ENCODE measurements around the gene NCOA4.
"Not testable (repeated sequence)": the region's sequence is repeated elsewhere in the genome, so short reads cannot be mapped to it uniquely, and the experiment has no call there.

Gene NCOA4

GRCh38 chr10:45983538-45984186 is 46.8 kb downstream of the NCOA4 start:
- H3K27me3 ChIP-seq (ENCODE audit: insufficient read depth, low read length); H3K4me1 ChIP-seq (ENCODE audit: control insufficient read depth, insufficient read depth, low read length, unreplicated experiment); H3K4me3 ChIP-seq (ENCODE audit: low read depth, low read length); H2AFZ ChIP-seq (ENCODE audit: low read length, unreplicated experiment); H3K36me3 ChIP-seq (ENCODE audit: insufficient read depth, low read length); H3K27ac ChIP-seq (ENCODE audit: low read depth, low read length): not testable (repeated sequence)
- peaks cover 20% of the 10 kb centered on the region for H3K79me2 ChIP-seq (ENCODE audit: control insufficient read depth, insufficient read depth, low read length, unreplicated experiment)

- not testable (repeated sequence) for H3K36me3 ChIP-seq (ENCODE audit: insufficient read depth, low read length); H3K4me1 ChIP-seq (ENCODE audit: control insufficient read depth, insufficient read depth, low read length, unreplicated experiment); H2AFZ ChIP-seq (ENCODE audit: low read length, unreplicated experiment); H3K27me3 ChIP-seq (ENCODE audit: insufficient read depth, low read length); H3K4me3 ChIP-seq (ENCODE audit: low read depth, low read length)
- Histone ChIP-seq H3K79me2 (ENCODE audit: control insufficient read depth, insufficient read depth, low read length, unreplicated experiment) (peaks cover 22% of the 10 kb centered on the region), H3K27ac (ENCODE audit: low read depth, low read length) (peak overlapping the region; percentile 69)
Measured at GRCh38 chr10:45981367-45981766, 49.1 kb downstream of the NCOA4 start.

- not testable (repeated sequence) for H3K27me3 ChIP-seq (ENCODE audit: insufficient read depth, low read length); H3K36me3 ChIP-seq (ENCODE audit: insufficient read depth, low read length); H3K27ac ChIP-seq (ENCODE audit: low read depth, low read length); H2AFZ ChIP-seq (ENCODE audit: low read length, unreplicated experiment); H3K4me3 ChIP-seq (ENCODE audit: low read depth, low read length); H3K4me1 ChIP-seq (ENCODE audit: control insufficient read depth, insufficient read depth, low read length, unreplicated experiment)
- peaks cover 34% of the 10 kb centered on the region for H3K79me2 ChIP-seq (ENCODE audit: control insufficient read depth, insufficient read depth, low read length, unreplicated experiment)
Measured at GRCh38 chr10:45978554-45978953, 51.9 kb downstream of the NCOA4 start.

DNA sequence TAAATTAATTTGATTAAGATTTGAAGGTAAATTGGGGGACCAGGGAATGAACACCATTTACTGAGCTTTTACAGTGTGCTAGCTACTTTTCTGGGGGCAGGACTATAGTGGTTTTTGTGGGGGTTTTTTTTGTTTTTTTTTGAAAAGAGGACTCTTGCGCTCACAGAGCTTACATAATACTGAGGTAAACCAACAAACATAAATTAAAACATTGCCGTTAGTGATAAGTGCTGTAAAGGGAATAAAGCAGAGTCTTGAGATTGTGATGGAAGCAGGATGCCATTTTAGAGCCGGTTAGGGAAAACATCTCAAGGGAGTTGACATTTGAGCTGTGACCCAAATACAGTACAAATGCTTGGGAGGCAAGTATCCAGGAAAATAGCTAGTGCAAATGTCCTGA is 56.4 kb downstream of the NCOA4 start:
- not testable (repeated sequence) for H2AFZ ChIP-seq (ENCODE audit: low read length, unreplicated experiment); H3K27me3 ChIP-seq (ENCODE audit: insufficient read depth, low read length); H3K27ac ChIP-seq (ENCODE audit: low read depth, low read length); H3K36me3 ChIP-seq (ENCODE audit: insufficient read depth, low read length); H3K4me1 ChIP-seq (ENCODE audit: control insufficient read depth, insufficient read depth, low read length, unreplicated experiment)
- Histone ChIP-seq H3K79me2 (ENCODE audit: control insufficient read depth, insufficient read depth, low read length, unreplicated experiment) (peaks cover 63% of the 10 kb centered on the region), H3K4me3 (ENCODE audit: low read depth, low read length) (peak overlapping the region; percentile 91)

GRCh38 chr10:45972813-45973169 is 57.6 kb downstream of the NCOA4 start:
- not testable (repeated sequence) for H3K4me1 ChIP-seq (ENCODE audit: control insufficient read depth, insufficient read depth, low read length, unreplicated experiment); H3K27me3 ChIP-seq (ENCODE audit: insufficient read depth, low read length); H3K36me3 ChIP-seq (ENCODE audit: insufficient read depth, low read length)
- Histone ChIP-seq H3K4me3 (ENCODE audit: low read depth, low read length) (peak overlapping the region; percentile 91), H3K79me2 (ENCODE audit: control insufficient read depth, insufficient read depth, low read length, unreplicated experiment) (peaks cover 66% of the 10 kb centered on the region), H3K27ac (ENCODE audit: low read depth, low read length) (peak overlapping the region; percentile 68; the same call in 1 of the 2 replicates), H2AFZ (ENCODE audit: low read length, unreplicated experiment) (peak overlapping the region; percentile 60)

GRCh38 chr10:45972106-45972812 is 58.2 kb downstream of the NCOA4 start, which contains the start of gene TIMM23:
TSS of gene TIMM23 (plus strand) at chr10:45972489. CDS start at chr10:45972625, 136 bp downstream.
- peak within 1 kb of the TSS; percentile 91 for H3K4me3 ChIP-seq (ENCODE audit: low read depth, low read length)
- H2AFZ ChIP-seq (ENCODE audit: low read length, unreplicated experiment): peak within 1 kb of the TSS; percentile 81
- H3K4me1 ChIP-seq (ENCODE audit: control insufficient read depth, insufficient read depth, low read length, unreplicated experiment); H3K36me3 ChIP-seq (ENCODE audit: insufficient read depth, low read length); H3K27me3 ChIP-seq (ENCODE audit: insufficient read depth, low read length): not testable (repeated sequence)
- H3K27ac ChIP-seq (ENCODE audit: low read depth, low read length): peak within 1 kb of the TSS; percentile 68; the same call in 1 of the 2 replicates
- peaks cover 66% of the 10 kb centered on the region for H3K79me2 ChIP-seq (ENCODE audit: control insufficient read depth, insufficient read depth, low read length, unreplicated experiment)

- peaks cover 66% of the 10 kb centered on the region for H3K79me2 ChIP-seq (ENCODE audit: control insufficient read depth, insufficient read depth, low read length, unreplicated experiment)
- not testable (repeated sequence) for H3K4me1 ChIP-seq (ENCODE audit: control insufficient read depth, insufficient read depth, low read length, unreplicated experiment); H3K36me3 ChIP-seq (ENCODE audit: insufficient read depth, low read length); H3K27me3 ChIP-seq (ENCODE audit: insufficient read depth, low read length); H2AFZ ChIP-seq (ENCODE audit: low read length, unreplicated experiment)
- peak overlapping the region; percentile 91 for H3K4me3 ChIP-seq (ENCODE audit: low read depth, low read length)
- H3K27ac ChIP-seq (ENCODE audit: low read depth, low read length): peak overlapping the region; percentile 29; the same call in 1 of the 2 replicates
Measured at GRCh38 chr10:45971742-45972105, 58.7 kb downstream of the NCOA4 start.

DNA sequence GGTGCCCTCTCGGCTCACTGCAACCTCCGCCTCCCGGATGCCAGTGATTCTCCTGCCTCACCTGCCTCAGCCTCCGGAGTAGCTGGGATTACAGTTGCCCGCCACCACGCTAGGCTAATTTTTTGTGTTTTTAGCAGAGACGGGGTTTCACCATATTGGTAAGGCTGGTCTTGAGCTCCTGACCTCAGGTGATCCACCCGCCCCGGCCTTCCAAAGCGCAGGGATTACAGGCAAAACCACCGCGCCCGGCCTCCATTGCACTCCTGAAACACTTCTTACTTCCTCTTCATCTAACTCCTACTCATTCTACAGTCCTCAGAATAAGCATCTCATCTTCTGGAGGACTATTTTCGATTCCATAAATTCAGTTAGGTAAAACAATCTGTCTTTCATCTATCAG is 59.4 kb downstream of the NCOA4 start:
- H3K79me2 ChIP-seq (ENCODE audit: control insufficient read depth, insufficient read depth, low read length, unreplicated experiment): peaks cover 63% of the 10 kb centered on the region
- peak overlapping the region; percentile 91 for H3K4me3 ChIP-seq (ENCODE audit: low read depth, low read length)
- not testable (repeated sequence) for H2AFZ ChIP-seq (ENCODE audit: low read length, unreplicated experiment); H3K27ac ChIP-seq (ENCODE audit: low read depth, low read length); H3K27me3 ChIP-seq (ENCODE audit: insufficient read depth, low read length); H3K4me1 ChIP-seq (ENCODE audit: control insufficient read depth, insufficient read depth, low read length, unreplicated experiment); H3K36me3 ChIP-seq (ENCODE audit: insufficient read depth, low read length)

DNA sequence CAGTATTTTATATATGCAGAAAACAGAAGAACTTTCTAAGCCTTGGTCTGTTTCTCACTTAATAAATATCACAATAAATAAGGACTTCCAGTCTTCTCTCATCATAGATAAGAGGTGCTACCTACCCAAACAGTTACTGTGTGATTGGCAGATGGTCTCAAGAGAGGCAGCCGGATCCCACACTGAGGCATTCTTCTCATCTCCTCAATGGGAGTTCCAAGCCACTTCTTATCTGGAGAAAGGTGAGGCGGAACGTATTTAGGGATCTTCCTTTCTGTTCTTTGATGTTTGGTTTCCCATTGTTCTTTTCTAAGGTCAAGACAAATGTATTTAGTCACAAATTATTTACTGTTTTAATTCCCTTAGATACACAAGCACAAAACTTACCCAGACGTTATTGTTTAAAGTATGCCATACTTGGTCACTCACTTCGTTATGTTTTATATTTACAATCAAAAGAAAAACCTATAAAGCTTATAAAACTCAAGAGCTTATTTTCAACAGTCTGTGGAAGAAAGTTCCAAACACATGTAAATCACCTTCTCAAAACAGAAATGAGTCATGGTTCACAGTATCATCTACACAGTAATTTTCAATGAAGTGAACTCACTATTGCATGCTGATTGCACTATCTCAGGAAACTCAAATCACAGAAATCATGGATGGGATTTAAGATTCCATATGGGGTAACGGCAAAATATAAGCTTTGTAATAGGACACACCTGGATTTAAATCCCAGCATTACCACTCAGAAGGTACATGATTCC is 67.6 kb downstream of the NCOA4 start:
- not testable (repeated sequence) for H3K36me3 ChIP-seq (ENCODE audit: insufficient read depth, low read length); H2AFZ ChIP-seq (ENCODE audit: low read length, unreplicated experiment); H3K4me3 ChIP-seq (ENCODE audit: low read depth, low read length); H3K27ac ChIP-seq (ENCODE audit: low read depth, low read length); H3K79me2 ChIP-seq (ENCODE audit: control insufficient read depth, insufficient read depth, low read length, unreplicated experiment); H3K4me1 ChIP-seq (ENCODE audit: control insufficient read depth, insufficient read depth, low read length, unreplicated experiment); H3K27me3 ChIP-seq (ENCODE audit: insufficient read depth, low read length)

DNA sequence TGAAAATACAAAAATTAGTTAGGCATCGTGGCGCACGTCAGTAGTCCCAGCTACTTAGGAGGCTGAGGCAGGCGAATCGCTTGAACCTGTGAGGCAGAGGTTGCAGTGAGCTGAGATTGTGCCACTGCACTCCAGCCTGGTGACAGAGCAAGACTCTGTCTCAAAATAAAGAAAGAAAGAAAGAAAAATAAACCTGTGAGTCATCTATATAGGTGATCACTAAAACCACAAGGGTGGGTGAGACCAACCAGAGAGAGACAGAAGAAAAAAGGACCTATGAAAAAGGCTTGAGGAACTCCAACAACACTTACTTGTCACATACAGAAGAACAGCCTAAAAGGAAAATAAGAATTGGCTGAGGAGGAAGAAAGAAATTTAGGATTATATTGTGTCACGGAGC is 72.5 kb downstream of the NCOA4 start:
- not testable (repeated sequence) for H3K4me3 ChIP-seq (ENCODE audit: low read depth, low read length); H3K36me3 ChIP-seq (ENCODE audit: insufficient read depth, low read length); H3K27ac ChIP-seq (ENCODE audit: low read depth, low read length); H3K27me3 ChIP-seq (ENCODE audit: insufficient read depth, low read length); H3K79me2 ChIP-seq (ENCODE audit: control insufficient read depth, insufficient read depth, low read length, unreplicated experiment); H3K4me1 ChIP-seq (ENCODE audit: control insufficient read depth, insufficient read depth, low read length, unreplicated experiment); H2AFZ ChIP-seq (ENCODE audit: low read length, unreplicated experiment)

- H3K36me3 ChIP-seq (ENCODE audit: insufficient read depth, low read length); H3K27ac ChIP-seq (ENCODE audit: low read depth, low read length); H3K4me3 ChIP-seq (ENCODE audit: low read depth, low read length); H3K79me2 ChIP-seq (ENCODE audit: control insufficient read depth, insufficient read depth, low read length, unreplicated experiment); H3K27me3 ChIP-seq (ENCODE audit: insufficient read depth, low read length); H2AFZ ChIP-seq (ENCODE audit: low read length, unreplicated experiment); H3K4me1 ChIP-seq (ENCODE audit: control insufficient read depth, insufficient read depth, low read length, unreplicated experiment): not testable (repeated sequence)
Measured at GRCh38 chr10:45956634-45957033, 73.8 kb downstream of the NCOA4 start.
